Transverse colon (tissue), 4 donors: ENCODE measurements around the gene UTP18.

Experiments
- EP300 ChIP-seq: sonication (generic); formaldehyde crosslinking; IDR thresholded peaks from one replicate; pipeline ENCODE4 v1.6.1; 2017; ENCODE audit warnings: antibody characterized with exemption, low read depth
- POLR2AphosphoS5 ChIP-seq, 3 donors: sonication (generic); formaldehyde crosslinking; IDR thresholded peaks; one replicate each; pipeline ENCODE4 v1.6.1; 2016; ENCODE audit warnings: antibody characterized with exemption in 3 of 3
- TF ChIP-seq, protein P1 (sequence below), 5 experiments: fragments of 200-600 bp in 3 of 5; fragments of 450-650 bp in 2 of 5; sonication (generic) in 3 of 5; IDR thresholded peaks; 1 replicate in 2 of 5; 2 replicates in 3 of 5; pipeline ENCODE4 v1.5.1; 2016 to 2017; ENCODE audit warnings: antibody characterized with exemption in 5 of 5, inconsistent platforms in 3 of 5, mild to moderate bottlenecking in 2 of 5, moderate library complexity in 1 of 5

DNA sequence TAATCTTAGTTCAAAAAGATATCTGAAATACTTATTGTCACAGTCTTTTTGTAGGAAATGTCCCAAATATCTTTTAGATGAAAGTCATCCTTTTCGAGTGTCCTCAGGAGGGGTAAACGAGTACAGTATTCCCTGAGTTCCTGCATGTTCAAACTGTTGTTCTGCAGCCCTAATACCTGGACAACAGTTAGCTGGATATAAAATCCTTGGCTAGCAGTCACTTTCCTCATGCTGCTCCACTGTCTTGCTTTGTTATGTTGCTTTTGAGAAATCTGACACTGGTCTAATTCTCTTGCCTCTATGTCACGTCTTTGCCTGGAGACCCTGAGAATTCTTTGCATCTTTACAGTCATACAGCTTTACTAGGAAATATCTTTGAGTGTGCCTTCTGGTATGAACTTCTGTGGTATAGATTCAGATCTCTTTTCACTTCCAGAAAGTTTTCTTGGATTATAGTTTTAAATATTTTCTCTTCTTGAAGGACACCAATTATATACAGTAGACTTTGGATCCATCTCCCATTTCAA is 10.0 kb upstream of the UTP18 start:
- TF ChIP-seq, protein P1, sequence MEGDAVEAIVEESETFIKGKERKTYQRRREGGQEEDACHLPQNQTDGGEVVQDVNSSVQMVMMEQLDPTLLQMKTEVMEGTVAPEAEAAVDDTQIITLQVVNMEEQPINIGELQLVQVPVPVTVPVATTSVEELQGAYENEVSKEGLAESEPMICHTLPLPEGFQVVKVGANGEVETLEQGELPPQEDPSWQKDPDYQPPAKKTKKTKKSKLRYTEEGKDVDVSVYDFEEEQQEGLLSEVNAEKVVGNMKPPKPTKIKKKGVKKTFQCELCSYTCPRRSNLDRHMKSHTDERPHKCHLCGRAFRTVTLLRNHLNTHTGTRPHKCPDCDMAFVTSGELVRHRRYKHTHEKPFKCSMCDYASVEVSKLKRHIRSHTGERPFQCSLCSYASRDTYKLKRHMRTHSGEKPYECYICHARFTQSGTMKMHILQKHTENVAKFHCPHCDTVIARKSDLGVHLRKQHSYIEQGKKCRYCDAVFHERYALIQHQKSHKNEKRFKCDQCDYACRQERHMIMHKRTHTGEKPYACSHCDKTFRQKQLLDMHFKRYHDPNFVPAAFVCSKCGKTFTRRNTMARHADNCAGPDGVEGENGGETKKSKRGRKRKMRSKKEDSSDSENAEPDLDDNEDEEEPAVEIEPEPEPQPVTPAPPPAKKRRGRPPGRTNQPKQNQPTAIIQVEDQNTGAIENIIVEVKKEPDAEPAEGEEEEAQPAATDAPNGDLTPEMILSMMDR (IDR thresholded peaks at IDR 0.05): no peak
- no peak for TF ChIP-seq EP300
- no peak for TF ChIP-seq POLR2AphosphoS5 (IDR thresholded peaks at IDR 0.05)
